CD8-positive, alpha-beta memory T cell (primary cell): Measurements from ENCODE around the gene DCC. TPM values are rescaled to one million over a fixed set of nuclear protein-coding genes. Genes with fewer than 3 reads are reported as not detected.

ENCODE experiments used
- CTCF ChIA-PET: fragments of 350-600 bp; sonication (Branson Sonifier 250); formaldehyde crosslinking; loops from one replicate; lab custom pipeline; 2021; ENCODE audit warnings: antibody characterized with exemption; lab: Charles Lee
- POLR2A ChIA-PET: fragments of 350-600 bp; sonication (Branson Sonifier 250); formaldehyde crosslinking; loops from one replicate; lab custom pipeline; 2021; ENCODE audit warnings: antibody characterized with exemption; lab: Charles Lee
- DNase-seq, 5 donors: peaks; one replicate each; pipeline versions ENCODE4 v3.0.0 to v3.0.0-alpha.2; 2020 to 2022; ENCODE audit warnings: mixed read lengths in 1 of 5
- H3K27ac ChIP-seq: one replicate; pipeline ENCODE4 v1.7.0; 2013; ENCODE audit warnings: low read depth, mild to moderate bottlenecking, low read length, moderate library complexity
- H3K27me3 ChIP-seq: 2 replicates; pipeline ENCODE4 v1.7.0; 2013; ENCODE audit warnings: low read length, mild to moderate bottlenecking; ENCODE audit not compliant: insufficient read depth, poor library complexity, severe bottlenecking
- H3K36me3 ChIP-seq: 2 replicates; pipeline ENCODE4 v1.7.0; 2013; ENCODE audit warnings: mild to moderate bottlenecking, low read length, moderate library complexity; ENCODE audit not compliant: insufficient read depth
- H3K4me1 ChIP-seq: 2 replicates; pipeline ENCODE4 v1.7.0; 2013; ENCODE audit warnings: mild to moderate bottlenecking, low read length, moderate library complexity; ENCODE audit not compliant: insufficient read depth
- H3K4me3 ChIP-seq: 2 replicates; pipeline ENCODE4 v1.7.0; 2013; ENCODE audit warnings: mild to moderate bottlenecking, low read length
- H3K9me3 ChIP-seq: 2 replicates; pipeline ENCODE4 v1.7.0; 2013; ENCODE audit warnings: mild to moderate bottlenecking, low read length
- H3K27ac Mint-ChIP-seq, 8 donors: one replicate each; pipeline ENCODE4 v1.8.0; 2020 to 2021; ENCODE audit warnings: mixed read lengths in 8 of 8, mild to moderate bottlenecking in 6 of 8, inconsistent platforms in 3 of 8, moderate library complexity in 3 of 8
- H3K27me3 Mint-ChIP-seq, 2 donors: one replicate each; pipeline ENCODE4 v1.8.0; 2020 to 2021; ENCODE audit warnings: mixed read lengths in 2 of 2, mild to moderate bottlenecking in 1 of 2, moderate library complexity in 1 of 2
- H3K36me3 Mint-ChIP-seq, 3 donors: one replicate each; pipeline ENCODE4 v1.8.0; 2020 to 2021; ENCODE audit warnings: mixed read lengths in 3 of 3, inconsistent platforms in 1 of 3, mild to moderate bottlenecking in 1 of 3
- H3K4me1 Mint-ChIP-seq, 3 donors: one replicate each; pipeline ENCODE4 v1.8.0; 2020 to 2021; ENCODE audit warnings: mixed read lengths in 3 of 3, inconsistent platforms in 1 of 3, mild to moderate bottlenecking in 1 of 3
- H3K4me3 Mint-ChIP-seq, 7 donors: one replicate each; pipeline ENCODE4 v1.8.0; 2020 to 2021; ENCODE audit warnings: mixed read lengths in 7 of 7, mild to moderate bottlenecking in 6 of 7, moderate library complexity in 4 of 7, inconsistent platforms in 2 of 7
- H3K9me3 Mint-ChIP-seq, 5 donors: one replicate each; pipeline ENCODE4 v1.8.0; 2020 to 2022; ENCODE audit warnings: mixed read lengths in 5 of 5, mild to moderate bottlenecking in 3 of 5, moderate library complexity in 2 of 5, inconsistent platforms in 1 of 5
- polyA plus RNA-seq: library from polyadenylated mRNA; unstranded; fragments of 300-500 nt; fragmentation: Illumina TruSeq; gene quantifications from one replicate; pipeline ENCODE4 v1.2.3, GENCODE V29; 2021
- total RNA-seq, 2 experiments: library from RNA; stranded (reverse); gene quantifications; one replicate each; pipeline ENCODE4 v1.2.3, GENCODE V29; 2021

The DCC gene
- total and polyA plus RNA-seq, 3 experiments from 2014 or later, result not detected

DNA sequence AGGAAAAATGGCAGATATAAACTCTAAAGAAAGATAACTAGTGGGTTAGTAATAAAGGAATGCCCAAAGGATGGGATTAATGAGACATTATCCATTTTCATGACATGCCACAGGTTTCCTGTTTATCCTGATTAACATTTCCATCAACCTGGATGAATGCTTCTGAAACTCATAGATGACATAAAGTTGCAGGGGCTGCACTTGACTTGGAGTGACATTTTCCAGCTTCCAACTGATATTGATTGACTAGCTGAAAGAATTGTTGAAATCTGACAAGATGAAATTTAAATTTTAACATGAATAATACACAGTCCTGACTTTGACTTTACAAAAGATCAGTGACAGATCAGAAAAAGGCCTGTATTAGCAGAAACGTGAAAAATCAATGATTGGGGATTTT, 214.2 kb downstream of the DCC start:
- peaks cover 0 to 5% (median 3%) of the 10 kb centered on the region in 5 donors for H3K9me3 Mint-ChIP-seq
- Histone ChIP-seq H3K36me3 (no peaks in the 10 kb centered on the region), H3K9me3 (no peaks in the 10 kb centered on the region), H3K4me3 (no peak overlapping the region), H3K27me3 (no peaks in the 10 kb centered on the region), H3K4me1 (no peaks in the 10 kb centered on the region), H3K27ac (no peak overlapping the region)
- no peaks in the 10 kb centered on the region for H3K4me1 Mint-ChIP-seq
- ChIA-PET CTCF (no interaction called here), POLR2A (no interaction called here)
- H3K4me3 Mint-ChIP-seq, result no peak overlapping the region
- no peaks in the 10 kb centered on the region for H3K36me3 Mint-ChIP-seq
- DNase-seq, result no peak
- H3K27ac Mint-ChIP-seq, result no peak overlapping the region
- H3K27me3 Mint-ChIP-seq, result no peaks in the 10 kb centered on the region

DNA sequence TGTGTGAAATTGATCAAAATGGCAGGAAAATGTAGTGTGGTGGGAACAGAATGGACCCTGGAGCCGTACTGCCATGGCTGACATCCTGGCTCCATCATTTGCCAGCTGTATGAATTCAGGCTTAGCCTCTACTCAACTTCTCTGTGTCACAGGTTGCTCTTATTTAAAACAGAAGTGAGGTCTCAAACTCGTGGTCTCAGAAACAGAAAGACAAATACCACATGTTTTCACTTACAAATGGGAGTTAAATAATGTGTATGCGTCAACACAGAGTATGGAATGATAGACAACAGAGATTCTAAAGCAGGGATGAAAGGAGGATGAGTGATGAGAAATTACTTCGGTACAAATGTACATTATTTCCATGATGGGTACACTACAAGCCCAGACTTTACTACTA, 227.4 kb downstream of the DCC start:
- Mint-ChIP-seq H3K27me3 (no peaks in the 10 kb centered on the region), H3K36me3 (no peaks in the 10 kb centered on the region), H3K27ac (no peak overlapping the region), H3K4me3 (no peak overlapping the region), H3K4me1 (no peaks in the 10 kb centered on the region), H3K9me3 (peaks cover 0 to 15% (median 0%) of the 10 kb centered on the region in 5 donors)
- no peaks in the 10 kb centered on the region for H3K36me3 ChIP-seq
- no peak overlapping the region for H3K27ac ChIP-seq
- H3K4me1 ChIP-seq, result no peaks in the 10 kb centered on the region
- CTCF ChIA-PET, result no interaction called here
- no peaks in the 10 kb centered on the region for H3K27me3 ChIP-seq
- no peaks in the 10 kb centered on the region for H3K9me3 ChIP-seq
- POLR2A ChIA-PET, result no interaction called here
- no peak for DNase-seq
- no peak overlapping the region for H3K4me3 ChIP-seq

- no peak overlapping the region for H3K27ac ChIP-seq
- H3K36me3 Mint-ChIP-seq, result no peaks in the 10 kb centered on the region
- no peaks in the 10 kb centered on the region for H3K27me3 Mint-ChIP-seq
- H3K4me1 ChIP-seq, result no peaks in the 10 kb centered on the region
- no peaks in the 10 kb centered on the region for H3K36me3 ChIP-seq
- H3K9me3 Mint-ChIP-seq, result peaks cover 0 to 4% (median 0%) of the 10 kb centered on the region in 5 donors
- H3K9me3 ChIP-seq, result no peaks in the 10 kb centered on the region
- POLR2A ChIA-PET, result no interaction called here
- no peaks in the 10 kb centered on the region for H3K4me1 Mint-ChIP-seq
- CTCF ChIA-PET, result no interaction called here
- no peak overlapping the region for H3K27ac Mint-ChIP-seq
- H3K27me3 ChIP-seq, result no peaks in the 10 kb centered on the region
- no peak overlapping the region for H3K4me3 Mint-ChIP-seq
- H3K4me3 ChIP-seq, result no peak overlapping the region
- no peak for DNase-seq
Observed at GRCh38 chr18:52569492-52569891, 229.5 kb downstream of the DCC start.

GRCh38 chr18:52570975-52571374, 231.0 kb downstream of the DCC start:
- Histone ChIP-seq H3K36me3 (no peaks in the 10 kb centered on the region), H3K9me3 (no peaks in the 10 kb centered on the region), H3K4me1 (no peaks in the 10 kb centered on the region), H3K27me3 (no peaks in the 10 kb centered on the region), H3K27ac (no peak overlapping the region), H3K4me3 (no peak overlapping the region)
- ChIA-PET CTCF (no interaction called here), POLR2A (no interaction called here)
- H3K36me3 Mint-ChIP-seq, result no peaks in the 10 kb centered on the region
- no peak overlapping the region for H3K4me3 Mint-ChIP-seq
- no peaks in the 10 kb centered on the region for H3K4me1 Mint-ChIP-seq
- no peak for DNase-seq
- H3K9me3 Mint-ChIP-seq, result peaks cover 0 to 1% (median 0%) of the 10 kb centered on the region in 5 donors
- H3K27me3 Mint-ChIP-seq, result no peaks in the 10 kb centered on the region
- no peak overlapping the region for H3K27ac Mint-ChIP-seq

DNA sequence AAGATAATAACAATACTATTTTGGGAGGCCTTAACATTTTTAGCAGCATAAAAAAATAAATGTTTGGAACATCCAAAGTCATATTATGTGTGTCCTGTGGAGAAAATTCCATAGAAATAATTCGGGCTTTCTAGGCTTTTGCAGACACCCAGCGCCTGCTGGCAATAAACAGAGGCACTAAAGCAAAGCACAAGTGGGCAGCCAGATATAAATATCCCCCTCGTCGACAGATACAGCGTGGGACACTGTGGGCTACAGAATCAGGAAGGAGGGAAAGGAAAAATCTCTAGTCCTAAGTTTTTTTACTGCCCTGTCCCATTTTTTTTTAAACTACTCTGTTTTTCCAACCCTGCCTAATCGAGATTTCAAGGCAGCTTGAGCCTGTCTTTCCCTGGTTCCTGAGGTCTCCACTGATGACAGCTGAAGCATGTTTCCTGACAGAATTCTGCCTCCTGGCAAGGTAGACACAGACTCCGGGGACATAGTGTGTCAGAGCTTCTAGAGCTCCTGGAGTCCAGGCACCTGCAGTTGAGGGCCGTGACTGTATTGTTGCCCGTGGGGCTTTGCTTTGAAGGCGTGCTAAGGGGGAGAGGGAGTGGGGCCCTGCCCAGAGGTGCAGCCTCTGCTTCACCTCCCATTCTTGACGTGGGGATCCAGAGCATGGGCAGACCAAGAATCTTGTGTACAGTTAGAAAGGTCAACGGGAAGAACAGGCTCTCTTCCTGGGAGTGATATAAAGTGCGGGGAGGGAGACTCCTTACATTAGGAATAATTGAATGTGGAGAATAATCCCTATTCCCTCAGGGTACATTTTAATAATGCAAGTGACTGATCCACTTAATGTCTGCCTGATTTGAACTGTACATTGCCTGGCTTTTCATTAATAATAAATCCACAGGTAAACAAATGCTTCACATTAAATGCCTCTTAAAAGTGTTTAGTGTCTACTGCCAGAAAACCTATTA, 232.3 kb downstream of the DCC start:
- Mint-ChIP-seq H3K27ac (no peak overlapping the region), H3K4me1 (no peaks in the 10 kb centered on the region), H3K36me3 (no peaks in the 10 kb centered on the region), H3K27me3 (no peaks in the 10 kb centered on the region), H3K4me3 (no peak overlapping the region), H3K9me3 (peaks cover 0 to 3% (median 1%) of the 10 kb centered on the region in 5 donors)
- Histone ChIP-seq H3K27ac (no peak overlapping the region), H3K27me3 (no peaks in the 10 kb centered on the region), H3K4me3 (no peak overlapping the region), H3K4me1 (no peaks in the 10 kb centered on the region), H3K9me3 (no peaks in the 10 kb centered on the region), H3K36me3 (no peaks in the 10 kb centered on the region)
- ChIA-PET POLR2A (no interaction called here), CTCF (no interaction called here)
- no peak for DNase-seq

DNA sequence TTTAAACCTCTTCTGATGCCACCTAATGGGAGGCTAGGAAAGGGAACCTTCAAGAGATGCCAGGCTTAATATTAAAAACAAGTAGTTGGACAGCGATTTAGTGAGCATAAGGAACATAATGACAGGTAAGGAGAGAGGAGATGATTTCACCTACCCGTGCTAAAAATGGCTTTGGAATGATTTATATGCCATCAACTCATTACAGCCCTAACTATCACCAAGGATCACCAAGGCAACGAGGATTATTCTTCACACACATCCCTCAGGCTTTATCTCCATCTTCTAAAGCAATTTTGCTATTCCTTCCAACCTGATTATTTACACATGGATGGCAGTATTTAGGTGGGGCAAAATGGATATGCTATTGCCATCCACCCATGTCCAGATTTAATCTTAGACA, 237.8 kb downstream of the DCC start:
- no peak for DNase-seq
- no peaks in the 10 kb centered on the region for H3K4me1 ChIP-seq
- H3K36me3 ChIP-seq, result no peaks in the 10 kb centered on the region
- Mint-ChIP-seq H3K4me3 (no peak overlapping the region), H3K4me1 (no peaks in the 10 kb centered on the region), H3K36me3 (no peaks in the 10 kb centered on the region), H3K27ac (no peak overlapping the region), H3K9me3 (peaks cover 0 to 6% (median 3%) of the 10 kb centered on the region in 5 donors), H3K27me3 (no peaks in the 10 kb centered on the region)
- ChIA-PET POLR2A (no interaction called here), CTCF (no interaction called here)
- H3K4me3 ChIP-seq, result no peak overlapping the region
- no peak overlapping the region for H3K27ac ChIP-seq
- H3K27me3 ChIP-seq, result no peaks in the 10 kb centered on the region
- H3K9me3 ChIP-seq, result no peaks in the 10 kb centered on the region

DNA sequence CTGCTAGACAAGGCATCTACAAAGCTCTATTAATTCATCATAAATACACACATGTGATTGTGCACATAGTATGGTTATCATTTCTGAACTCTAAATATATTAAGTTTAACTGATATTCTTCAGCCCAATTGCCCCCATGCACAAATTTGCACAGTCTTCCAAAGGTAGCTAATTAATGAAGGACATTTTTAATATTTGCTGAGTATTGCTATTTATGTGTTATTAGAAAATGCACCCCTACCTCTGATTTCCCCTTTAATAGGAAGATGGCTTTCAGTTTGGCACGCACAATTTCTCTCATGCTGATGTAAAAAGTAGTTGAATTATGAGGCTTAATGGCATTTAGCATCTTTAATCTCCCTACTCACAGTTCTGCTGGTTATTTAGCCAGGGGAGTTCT, 242.1 kb downstream of the DCC start:
- ChIA-PET CTCF (no interaction called here), POLR2A (no interaction called here)
- Histone ChIP-seq H3K36me3 (no peaks in the 10 kb centered on the region), H3K27me3 (no peaks in the 10 kb centered on the region), H3K4me1 (no peaks in the 10 kb centered on the region), H3K9me3 (no peaks in the 10 kb centered on the region), H3K4me3 (no peak overlapping the region), H3K27ac (no peak overlapping the region)
- H3K4me3 Mint-ChIP-seq, result no peak overlapping the region
- no peaks in the 10 kb centered on the region for H3K4me1 Mint-ChIP-seq
- DNase-seq, result no peak
- H3K9me3 Mint-ChIP-seq, result peaks cover 0 to 5% (median 3%) of the 10 kb centered on the region in 5 donors
- no peaks in the 10 kb centered on the region for H3K36me3 Mint-ChIP-seq
- no peak overlapping the region for H3K27ac Mint-ChIP-seq
- H3K27me3 Mint-ChIP-seq, result no peaks in the 10 kb centered on the region

DNA sequence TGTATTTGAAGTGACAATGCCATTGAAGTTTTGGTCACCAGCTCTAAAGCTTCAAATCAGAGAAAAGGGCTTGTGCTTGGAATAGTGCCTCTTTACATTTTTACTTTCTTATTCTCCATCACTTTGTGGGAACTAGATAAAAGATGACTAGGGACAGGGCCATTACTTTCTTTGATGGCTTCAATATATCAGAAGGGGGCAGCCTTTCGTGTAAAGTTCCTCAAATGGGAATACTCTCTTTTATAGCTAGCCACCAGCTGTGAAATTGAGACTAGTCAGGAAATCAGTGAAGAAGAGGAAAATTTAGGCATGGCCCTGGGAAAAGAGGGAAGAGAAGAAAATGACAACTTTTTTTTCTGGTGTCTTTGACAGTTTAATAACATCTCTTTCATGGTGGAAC, 242.5 kb downstream of the DCC start:
- POLR2A ChIA-PET, result no interaction called here
- H3K9me3 ChIP-seq, result no peaks in the 10 kb centered on the region
- Mint-ChIP-seq H3K36me3 (no peaks in the 10 kb centered on the region), H3K4me3 (no peak overlapping the region), H3K27ac (no peak overlapping the region), H3K27me3 (no peaks in the 10 kb centered on the region), H3K4me1 (no peaks in the 10 kb centered on the region), H3K9me3 (peaks cover 0 to 8% (median 3%) of the 10 kb centered on the region in 5 donors)
- H3K4me1 ChIP-seq, result no peaks in the 10 kb centered on the region
- CTCF ChIA-PET, result no interaction called here
- no peak overlapping the region for H3K27ac ChIP-seq
- no peaks in the 10 kb centered on the region for H3K36me3 ChIP-seq
- no peak for DNase-seq
- H3K27me3 ChIP-seq, result no peaks in the 10 kb centered on the region
- no peak overlapping the region for H3K4me3 ChIP-seq
